Stimulated activated CD8-positive, alpha-beta memory T cell treated with anti-CD3 and anti-CD28 coated beads, Interleukin-7, amount 100 ng/mL, for 24 hours (primary cell): ENCODE measurements around the gene ADK.
"Not testable (repeated sequence)": the region's sequence is repeated elsewhere in the genome, so short reads cannot be mapped to it uniquely, and the experiment has no call there.

Experiments
- DNase-seq: peaks from one replicate; pipeline ENCODE4 v3.0.0-alpha.2; 2020; ENCODE audit warnings: low read depth

The ADK gene

DNA sequence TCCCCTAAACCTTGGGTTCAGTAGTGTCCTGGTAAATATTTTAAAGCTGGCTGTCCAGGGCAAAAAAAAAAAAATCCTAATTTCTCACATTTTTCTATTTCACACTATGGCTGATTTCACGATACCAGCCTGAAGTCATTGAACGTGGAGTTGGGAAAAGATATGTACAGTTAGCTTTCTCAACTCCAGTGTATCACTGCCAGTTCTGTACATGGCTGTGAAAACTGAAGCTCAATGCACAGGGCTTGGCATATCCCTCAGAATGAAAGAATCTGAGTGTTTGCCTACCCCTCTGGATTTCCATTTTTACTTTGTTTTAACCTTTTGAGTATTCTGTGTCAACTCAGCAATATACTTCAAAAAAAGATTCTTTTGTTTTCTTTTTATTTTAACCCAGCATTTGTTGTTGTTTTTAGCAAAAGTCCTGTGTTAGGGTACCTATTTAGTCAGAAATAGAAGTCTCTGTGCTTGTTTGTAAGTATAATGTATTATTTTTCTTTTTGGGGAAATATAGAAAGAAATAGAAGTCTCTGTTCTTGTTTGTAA is 274.5 kb downstream of the ADK start:
- no peak for DNase-seq

GRCh38 chr10:74431816-74432215 is 280.8 kb downstream of the ADK start:
- DNase-seq: no peak

DNA sequence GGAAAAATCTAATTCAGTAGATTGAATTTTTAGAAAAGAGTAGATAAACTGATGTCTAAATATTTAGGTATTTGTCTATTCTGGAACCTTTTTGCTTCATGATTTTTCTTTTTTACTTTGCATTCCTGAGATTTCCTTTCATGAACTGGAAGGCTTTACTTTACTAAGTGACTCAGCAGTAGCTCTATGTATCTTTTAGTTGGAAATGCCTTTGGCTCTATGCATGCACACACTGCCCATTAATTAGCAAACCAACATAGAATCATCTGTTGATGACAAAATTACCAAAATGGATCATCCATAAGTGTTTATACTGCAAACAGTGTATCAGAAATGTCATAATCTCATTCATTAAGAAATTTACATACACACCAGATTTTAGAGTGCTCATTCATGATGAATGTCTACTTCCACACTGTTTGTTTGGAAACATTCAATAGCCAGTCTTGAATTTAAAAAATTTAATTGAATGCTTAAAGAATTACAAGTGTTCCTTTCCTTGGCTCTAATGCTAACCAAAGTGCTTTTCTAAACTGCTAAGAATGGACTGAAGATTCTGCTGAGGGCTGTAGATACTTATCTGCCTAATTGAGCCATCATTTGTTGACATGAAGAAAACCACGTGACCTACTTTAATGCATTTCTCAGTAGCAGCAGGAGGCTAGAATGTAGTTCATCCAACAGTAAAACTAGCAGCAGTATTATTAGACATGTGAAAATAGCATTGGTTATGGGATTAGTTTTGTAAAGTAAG is 282.0 kb downstream of the ADK start:
- DNase-seq: no peak

- no peak for DNase-seq
Observed at GRCh38 chr10:74433595-74433956, 282.6 kb downstream of the ADK start.

DNA sequence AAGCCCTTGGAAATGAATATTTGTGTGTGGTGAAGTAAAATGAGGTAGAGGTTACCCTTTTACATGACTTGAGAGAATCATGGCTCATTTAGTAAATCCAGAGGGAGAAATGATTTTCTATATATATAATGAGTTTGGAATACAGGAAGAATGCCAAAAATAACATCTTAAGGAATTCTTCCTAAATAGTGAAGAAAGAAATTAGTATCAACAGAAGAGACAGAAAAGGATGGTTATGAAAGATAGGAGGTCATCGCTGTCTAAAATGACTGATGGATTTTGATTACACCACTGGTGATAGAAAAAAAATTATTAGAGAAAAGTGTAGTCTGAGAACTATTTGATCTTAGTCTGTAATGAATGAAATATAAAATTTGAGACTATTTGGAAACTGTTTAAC is 283.0 kb downstream of the ADK start:
- DNase-seq: no peak

DNA sequence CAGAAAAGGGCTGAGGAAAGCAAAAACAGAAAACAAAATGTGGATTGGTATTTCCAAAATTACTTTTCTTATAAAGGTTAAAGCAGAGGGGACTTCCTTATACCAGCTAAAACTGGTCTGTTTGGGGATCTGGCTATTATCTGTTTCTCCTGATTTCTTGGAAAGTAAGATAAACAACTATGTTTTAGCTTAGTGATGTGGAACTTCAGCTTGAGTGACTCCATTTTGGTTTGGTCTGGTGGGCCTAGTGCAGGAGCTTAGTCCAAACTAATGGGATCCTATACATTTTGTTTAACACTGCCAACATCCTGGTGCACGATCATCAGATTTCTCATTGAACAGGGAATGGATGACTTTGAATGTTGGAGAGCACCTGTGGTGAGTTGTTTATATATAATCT is 283.5 kb downstream of the ADK start:
- DNase-seq: no peak

DNA sequence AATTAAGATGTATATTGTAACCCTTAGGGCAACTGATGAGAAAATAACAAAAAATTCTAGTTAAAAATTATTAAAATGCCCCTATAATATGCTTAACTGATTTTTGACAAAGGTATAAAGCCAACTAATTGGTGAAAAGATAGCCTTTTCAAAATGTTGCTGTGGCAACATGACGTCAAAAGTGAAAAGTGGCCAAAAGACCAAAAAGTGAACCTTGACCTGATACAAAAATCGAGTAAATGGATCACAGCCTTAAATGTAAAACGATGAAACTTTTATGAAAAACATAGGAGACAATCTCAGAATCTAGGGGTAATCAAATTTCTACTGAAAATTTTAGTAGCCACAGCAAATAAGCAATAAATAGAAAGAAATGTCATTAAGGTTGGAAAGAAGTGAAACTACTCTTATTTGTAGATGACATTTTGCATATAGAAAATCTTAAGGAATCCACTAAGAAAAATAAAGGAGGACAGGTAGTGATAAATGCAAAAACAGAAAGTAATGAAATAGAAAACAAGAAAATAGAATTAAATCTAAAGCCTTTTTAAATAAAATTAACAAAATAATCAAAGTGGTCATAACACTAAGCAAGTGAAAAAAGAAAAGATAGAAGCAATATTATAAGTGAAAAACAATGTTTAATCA is 285.6 kb downstream of the ADK start:
- no peak for DNase-seq

DNA sequence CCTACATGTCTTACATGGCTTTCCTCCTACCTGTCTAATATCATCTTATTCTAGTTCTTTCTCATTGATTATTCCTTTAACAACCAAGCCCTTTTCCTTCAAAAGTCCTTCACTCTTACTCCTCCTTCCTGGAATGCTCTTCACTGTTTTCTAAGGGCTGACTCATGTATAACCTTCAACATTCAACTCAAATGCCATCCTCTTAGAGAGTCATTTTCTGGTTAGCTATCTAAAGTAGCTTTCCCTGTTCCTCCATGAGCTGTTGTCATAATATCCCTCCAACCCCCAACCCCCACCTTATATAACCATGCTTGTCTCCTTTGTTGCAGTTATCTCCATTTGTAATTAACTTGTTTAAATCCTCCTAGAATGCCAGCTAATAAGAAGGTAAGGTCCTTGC is 286.8 kb downstream of the ADK start:
- no peak for DNase-seq

- DNase-seq: no peak
Observed at GRCh38 chr10:74439213-74439612, 288.2 kb downstream of the ADK start.

- no peak for DNase-seq
Observed at GRCh38 chr10:74445493-74445892, 294.5 kb downstream of the ADK start.

DNA sequence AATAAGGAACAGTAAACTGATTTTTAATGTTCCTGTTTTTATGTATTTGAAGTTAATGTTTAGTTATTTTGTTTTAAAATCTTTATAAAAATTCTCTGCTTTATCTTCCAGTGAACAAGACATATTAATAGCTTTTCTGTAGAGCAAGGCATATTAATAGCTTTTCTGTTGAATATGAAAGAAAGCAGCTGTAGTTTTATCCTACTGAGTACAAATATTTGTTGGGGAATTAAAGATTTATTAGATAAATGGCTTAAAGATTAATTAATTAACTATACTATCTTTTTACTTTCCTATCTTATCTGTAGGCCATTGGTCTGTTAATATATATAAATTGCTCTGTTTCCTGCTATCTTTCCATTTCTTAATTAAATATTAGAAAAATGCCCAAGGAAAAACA is 299.6 kb downstream of the ADK start:
- no peak for DNase-seq

GRCh38 chr10:74451127-74451829 is 300.3 kb downstream of the ADK start:
- no peak for DNase-seq

- DNase-seq: no peak
Observed at GRCh38 chr10:74453169-74453568, 302.1 kb downstream of the ADK start.

GRCh38 chr10:74457478-74457877 is 306.5 kb downstream of the ADK start:
- DNase-seq: not testable (repeated sequence)

GRCh38 chr10:74460812-74461211 is 309.8 kb downstream of the ADK start:
- DNase-seq: no peak

GRCh38 chr10:74474022-74474713 is 323.1 kb downstream of the ADK start:
- no peak for DNase-seq

DNA sequence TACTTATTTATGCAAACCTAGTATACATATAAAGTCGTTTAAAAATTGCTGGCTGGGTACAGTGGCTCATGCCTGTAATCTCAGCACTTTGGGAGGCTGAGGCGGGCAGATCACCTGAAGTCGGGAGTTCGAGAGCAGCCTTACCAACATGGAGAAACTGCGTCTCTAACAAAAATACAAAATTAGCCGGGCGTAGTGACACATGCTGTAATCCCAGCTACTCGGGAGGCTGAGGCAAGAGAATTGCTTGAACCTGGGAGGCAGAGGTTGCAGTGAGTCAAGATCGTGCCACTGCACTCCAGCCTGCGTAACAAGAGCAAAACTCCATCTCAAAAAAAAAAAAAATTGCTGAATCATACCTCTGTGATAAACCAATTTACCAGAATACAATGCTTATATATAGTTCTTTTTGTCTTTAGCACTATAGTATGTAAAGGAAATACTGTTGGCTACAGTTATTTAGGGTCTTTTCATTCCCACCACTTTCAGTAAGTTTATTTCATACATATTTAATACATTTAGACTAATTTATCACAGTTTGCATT is 325.2 kb downstream of the ADK start:
- DNase-seq: not testable (repeated sequence)

- no peak for DNase-seq
Observed at GRCh38 chr10:74480778-74481177, 329.8 kb downstream of the ADK start.

DNA sequence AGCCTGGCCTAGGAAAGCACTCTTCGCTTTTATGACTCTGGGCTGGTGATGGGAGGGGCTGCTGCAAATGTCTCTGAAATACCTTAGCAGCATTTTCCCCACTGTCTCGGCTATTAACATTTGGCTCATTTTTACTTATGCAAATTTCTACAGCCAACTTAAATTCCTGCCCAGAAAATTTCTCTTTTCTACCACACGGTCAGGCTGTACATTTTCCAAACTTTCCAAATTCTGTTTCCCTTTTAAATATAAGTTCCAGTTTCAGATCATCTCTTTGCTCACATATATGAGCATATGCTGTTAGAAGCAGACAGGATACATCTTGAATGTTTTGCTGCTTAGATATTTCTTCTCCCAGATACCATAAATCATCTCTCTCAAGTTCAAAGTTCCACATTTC is 332.3 kb downstream of the ADK start:
- DNase-seq: no peak

- no peak for DNase-seq
Observed at GRCh38 chr10:74485283-74485682, 334.3 kb downstream of the ADK start.

DNA sequence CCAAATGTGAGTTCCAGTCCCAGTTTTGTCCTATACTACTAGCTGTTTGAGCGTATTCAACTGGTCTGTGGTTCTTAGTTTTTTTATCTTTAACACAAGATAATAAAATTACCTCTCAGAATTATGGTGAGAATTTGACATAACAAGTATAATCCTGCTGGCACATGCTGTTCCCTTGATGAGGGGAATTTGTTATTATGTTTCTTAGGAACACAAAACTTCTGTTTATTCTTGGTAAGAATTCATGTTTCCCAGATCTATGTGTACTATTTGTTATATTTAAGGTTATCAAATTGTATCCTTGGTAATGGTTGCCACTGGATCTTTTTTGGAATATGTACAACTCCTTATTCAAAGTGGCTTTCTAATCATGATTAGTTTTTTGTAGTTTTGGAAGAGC is 335.6 kb downstream of the ADK start:
- no peak for DNase-seq

GRCh38 chr10:74488907-74489306 is 337.9 kb downstream of the ADK start:
- DNase-seq: no peak
